ENCODE data around the gene FRY. TPM values are rescaled to one million over a fixed set of nuclear protein-coding genes. Genes with fewer than 3 reads are reported as not detected.
A peak's percentile ranks its signal among the peaks of the same experiment; 100 is the strongest.

Gene FRY
- total and polyA plus RNA-seq, 2 of the 13 experiments (the other 11 are each of a cell fraction or from before 2014, with no cell fraction given): 8.2 to 13.1 TPM

DNA sequence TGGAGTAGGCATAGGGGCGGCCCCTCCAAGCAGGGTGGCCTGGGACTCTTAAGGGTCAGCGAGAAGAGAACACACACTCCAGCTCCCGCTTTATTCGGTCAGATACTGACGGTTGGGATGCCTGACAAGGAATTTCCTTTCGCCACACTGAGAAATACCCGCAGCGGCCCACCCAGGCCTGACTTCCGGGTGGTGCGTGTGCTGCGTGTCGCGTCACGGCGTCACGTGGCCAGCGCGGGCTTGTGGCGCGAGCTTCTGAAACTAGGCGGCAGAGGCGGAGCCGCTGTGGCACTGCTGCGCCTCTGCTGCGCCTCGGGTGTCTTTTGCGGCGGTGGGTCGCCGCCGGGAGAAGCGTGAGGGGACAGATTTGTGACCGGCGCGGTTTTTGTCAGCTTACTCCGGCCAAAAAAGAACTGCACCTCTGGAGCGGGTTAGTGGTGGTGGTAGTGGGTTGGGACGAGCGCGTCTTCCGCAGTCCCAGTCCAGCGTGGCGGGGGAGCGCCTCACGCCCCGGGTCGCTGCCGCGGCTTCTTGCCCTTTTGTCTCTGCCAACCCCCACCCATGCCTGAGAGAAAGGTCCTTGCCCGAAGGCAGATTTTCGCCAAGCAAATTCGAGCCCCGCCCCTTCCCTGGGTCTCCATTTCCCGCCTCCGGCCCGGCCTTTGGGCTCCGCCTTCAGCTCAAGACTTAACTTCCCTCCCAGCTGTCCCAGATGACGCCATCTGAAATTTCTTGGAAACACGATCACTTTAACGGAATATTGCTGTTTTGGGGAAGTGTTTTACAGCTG lies 283.9 kb downstream of the FRY start, which contains the start of the genes BRCA2 and ZAR1L (continued):
- TF ChIP-seq ZNF282 (IDR thresholded peaks at IDR 0.05; ENCODE audit: partially characterized antibody) (no peak), MAZ (IDR thresholded peaks at IDR 0.05; ENCODE audit: borderline replicate concordance, low read depth, low read length) (no peak), MAZ (CRISPR knock-in tag; IDR thresholded peaks at IDR 0.05; ENCODE audit: low read depth) (peak; percentile 29; the same call in 1 of the 2 replicates), GLI4 (CRISPR knock-in tag; IDR thresholded peaks at IDR 0.05; ENCODE audit: borderline replicate concordance) (no peak), ZNF768 (CRISPR knock-in tag; IDR thresholded peaks at IDR 0.05) (peak; percentile 36; the same call in 1 of the 2 replicates), ZNF260 (CRISPR knock-in tag; IDR thresholded peaks at IDR 0.05; ENCODE audit: borderline replicate concordance, low read depth) (no peak), GATAD2A (CRISPR knock-in tag; IDR thresholded peaks at IDR 0.05) (peak; percentile 32; the same call in 1 of the 2 replicates), ZNF569 (CRISPR knock-in tag; IDR thresholded peaks at IDR 0.05; ENCODE audit: borderline replicate concordance) (no peak), WIZ (CRISPR knock-in tag; IDR thresholded peaks at IDR 0.05) (no peak), LCORL (IDR thresholded peaks at IDR 0.05) (no peak), LCORL (CRISPR knock-in tag; IDR thresholded peaks at IDR 0.05) (0 out of 2 replicates have a peak, but pooled peaks have one; percentile 49), ERF (CRISPR knock-in tag; IDR thresholded peaks at IDR 0.05) (peak; percentile 54; the same call in 1 of the 2 replicates), ZNF331 (CRISPR knock-in tag; IDR thresholded peaks at IDR 0.05) (no peak; the same call in 1 of the 2 replicates)
- TF ChIP-seq, protein P1, sequence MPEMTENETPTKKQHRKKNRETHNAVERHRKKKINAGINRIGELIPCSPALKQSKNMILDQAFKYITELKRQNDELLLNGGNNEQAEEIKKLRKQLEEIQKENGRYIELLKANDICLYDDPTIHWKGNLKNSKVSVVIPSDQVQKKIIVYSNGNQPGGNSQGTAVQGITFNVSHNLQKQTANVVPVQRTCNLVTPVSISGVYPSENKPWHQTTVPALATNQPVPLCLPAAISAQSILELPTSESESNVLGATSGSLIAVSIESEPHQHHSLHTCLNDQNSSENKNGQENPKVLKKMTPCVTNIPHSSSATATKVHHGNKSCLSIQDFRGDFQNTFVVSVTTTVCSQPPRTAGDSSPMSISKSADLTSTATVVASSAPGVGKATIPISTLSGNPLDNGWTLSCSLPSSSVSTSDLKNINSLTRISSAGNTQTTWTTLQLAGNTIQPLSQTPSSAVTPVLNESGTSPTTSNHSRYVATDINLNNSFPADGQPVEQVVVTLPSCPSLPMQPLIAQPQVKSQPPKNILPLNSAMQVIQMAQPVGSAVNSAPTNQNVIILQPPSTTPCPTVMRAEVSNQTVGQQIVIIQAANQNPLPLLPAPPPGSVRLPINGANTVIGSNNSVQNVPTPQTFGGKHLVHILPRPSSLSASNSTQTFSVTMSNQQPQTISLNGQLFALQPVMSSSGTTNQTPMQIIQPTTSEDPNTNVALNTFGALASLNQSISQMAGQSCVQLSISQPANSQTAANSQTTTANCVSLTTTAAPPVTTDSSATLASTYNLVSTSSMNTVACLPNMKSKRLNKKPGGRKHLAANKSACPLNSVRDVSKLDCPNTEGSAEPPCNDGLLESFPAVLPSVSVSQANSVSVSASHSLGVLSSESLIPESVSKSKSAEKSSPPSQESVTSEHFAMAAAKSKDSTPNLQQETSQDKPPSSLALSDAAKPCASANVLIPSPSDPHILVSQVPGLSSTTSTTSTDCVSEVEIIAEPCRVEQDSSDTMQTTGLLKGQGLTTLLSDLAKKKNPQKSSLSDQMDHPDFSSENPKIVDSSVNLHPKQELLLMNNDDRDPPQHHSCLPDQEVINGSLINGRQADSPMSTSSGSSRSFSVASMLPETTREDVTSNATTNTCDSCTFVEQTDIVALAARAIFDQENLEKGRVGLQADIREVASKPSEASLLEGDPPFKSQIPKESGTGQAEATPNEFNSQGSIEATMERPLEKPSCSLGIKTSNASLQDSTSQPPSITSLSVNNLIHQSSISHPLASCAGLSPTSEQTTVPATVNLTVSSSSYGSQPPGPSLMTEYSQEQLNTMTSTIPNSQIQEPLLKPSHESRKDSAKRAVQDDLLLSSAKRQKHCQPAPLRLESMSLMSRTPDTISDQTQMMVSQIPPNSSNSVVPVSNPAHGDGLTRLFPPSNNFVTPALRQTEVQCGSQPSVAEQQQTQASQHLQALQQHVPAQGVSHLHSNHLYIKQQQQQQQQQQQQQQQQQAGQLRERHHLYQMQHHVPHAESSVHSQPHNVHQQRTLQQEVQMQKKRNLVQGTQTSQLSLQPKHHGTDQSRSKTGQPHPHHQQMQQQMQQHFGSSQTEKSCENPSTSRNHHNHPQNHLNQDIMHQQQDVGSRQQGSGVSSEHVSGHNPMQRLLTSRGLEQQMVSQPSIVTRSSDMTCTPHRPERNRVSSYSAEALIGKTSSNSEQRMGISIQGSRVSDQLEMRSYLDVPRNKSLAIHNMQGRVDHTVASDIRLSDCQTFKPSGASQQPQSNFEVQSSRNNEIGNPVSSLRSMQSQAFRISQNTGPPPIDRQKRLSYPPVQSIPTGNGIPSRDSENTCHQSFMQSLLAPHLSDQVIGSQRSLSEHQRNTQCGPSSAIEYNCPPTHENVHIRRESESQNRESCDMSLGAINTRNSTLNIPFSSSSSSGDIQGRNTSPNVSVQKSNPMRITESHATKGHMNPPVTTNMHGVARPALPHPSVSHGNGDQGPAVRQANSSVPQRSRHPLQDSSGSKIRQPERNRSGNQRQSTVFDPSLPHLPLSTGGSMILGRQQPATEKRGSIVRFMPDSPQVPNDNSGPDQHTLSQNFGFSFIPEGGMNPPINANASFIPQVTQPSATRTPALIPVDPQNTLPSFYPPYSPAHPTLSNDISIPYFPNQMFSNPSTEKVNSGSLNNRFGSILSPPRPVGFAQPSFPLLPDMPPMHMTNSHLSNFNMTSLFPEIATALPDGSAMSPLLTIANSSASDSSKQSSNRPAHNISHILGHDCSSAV (CRISPR knock-in tag; IDR thresholded peaks at IDR 0.05; ENCODE audit: borderline replicate concordance): no peak
- TF ChIP-seq, protein P2, sequence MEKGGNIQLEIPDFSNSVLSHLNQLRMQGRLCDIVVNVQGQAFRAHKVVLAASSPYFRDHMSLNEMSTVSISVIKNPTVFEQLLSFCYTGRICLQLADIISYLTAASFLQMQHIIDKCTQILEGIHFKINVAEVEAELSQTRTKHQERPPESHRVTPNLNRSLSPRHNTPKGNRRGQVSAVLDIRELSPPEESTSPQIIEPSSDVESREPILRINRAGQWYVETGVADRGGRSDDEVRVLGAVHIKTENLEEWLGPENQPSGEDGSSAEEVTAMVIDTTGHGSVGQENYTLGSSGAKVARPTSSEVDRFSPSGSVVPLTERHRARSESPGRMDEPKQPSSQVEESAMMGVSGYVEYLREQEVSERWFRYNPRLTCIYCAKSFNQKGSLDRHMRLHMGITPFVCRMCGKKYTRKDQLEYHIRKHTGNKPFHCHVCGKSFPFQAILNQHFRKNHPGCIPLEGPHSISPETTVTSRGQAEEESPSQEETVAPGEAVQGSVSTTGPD (CRISPR knock-in tag; IDR thresholded peaks at IDR 0.05): no peak
- TF ChIP-seq, protein P3, sequence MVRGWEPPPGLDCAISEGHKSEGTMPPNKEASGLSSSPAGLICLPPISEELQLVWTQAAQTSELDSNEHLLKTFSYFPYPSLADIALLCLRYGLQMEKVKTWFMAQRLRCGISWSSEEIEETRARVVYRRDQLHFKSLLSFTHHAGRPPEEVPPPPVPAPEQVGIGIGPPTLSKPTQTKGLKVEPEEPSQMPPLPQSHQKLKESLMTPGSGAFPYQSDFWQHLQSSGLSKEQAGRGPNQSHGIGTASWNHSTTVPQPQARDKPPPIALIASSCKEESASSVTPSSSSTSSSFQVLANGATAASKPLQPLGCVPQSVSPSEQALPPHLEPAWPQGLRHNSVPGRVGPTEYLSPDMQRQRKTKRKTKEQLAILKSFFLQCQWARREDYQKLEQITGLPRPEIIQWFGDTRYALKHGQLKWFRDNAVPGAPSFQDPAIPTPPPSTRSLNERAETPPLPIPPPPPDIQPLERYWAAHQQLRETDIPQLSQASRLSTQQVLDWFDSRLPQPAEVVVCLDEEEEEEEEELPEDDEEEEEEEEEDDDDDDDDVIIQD (CRISPR knock-in tag; IDR thresholded peaks at IDR 0.05; ENCODE audit: low read depth): no peak
- TF ChIP-seq, protein P4, sequence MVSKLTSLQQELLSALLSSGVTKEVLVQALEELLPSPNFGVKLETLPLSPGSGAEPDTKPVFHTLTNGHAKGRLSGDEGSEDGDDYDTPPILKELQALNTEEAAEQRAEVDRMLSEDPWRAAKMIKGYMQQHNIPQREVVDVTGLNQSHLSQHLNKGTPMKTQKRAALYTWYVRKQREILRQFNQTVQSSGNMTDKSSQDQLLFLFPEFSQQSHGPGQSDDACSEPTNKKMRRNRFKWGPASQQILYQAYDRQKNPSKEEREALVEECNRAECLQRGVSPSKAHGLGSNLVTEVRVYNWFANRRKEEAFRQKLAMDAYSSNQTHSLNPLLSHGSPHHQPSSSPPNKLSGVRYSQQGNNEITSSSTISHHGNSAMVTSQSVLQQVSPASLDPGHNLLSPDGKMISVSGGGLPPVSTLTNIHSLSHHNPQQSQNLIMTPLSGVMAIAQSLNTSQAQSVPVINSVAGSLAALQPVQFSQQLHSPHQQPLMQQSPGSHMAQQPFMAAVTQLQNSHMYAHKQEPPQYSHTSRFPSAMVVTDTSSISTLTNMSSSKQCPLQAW (CRISPR knock-in tag; IDR thresholded peaks at IDR 0.05): 0 out of 2 replicates have a peak, but pooled peaks have one; percentile 41

All from HepG2 (cell line).